GM21390 (cell line): ENCODE data around the gene MAGEF1.

Experiments
- ATAC-seq: cut with Tn5 transposase; IDR thresholded peaks from one replicate; pipeline ENCODE4 v1.9.1; 2021; ENCODE audit not compliant: unreplicated experiment

Gene MAGEF1

GRCh38 chr3:184691397-184692231 lies 20.2 kb downstream of the MAGEF1 start:
- no peak for ATAC-seq

GRCh38 chr3:184690192-184690883 lies 21.5 kb downstream of the MAGEF1 start:
- ATAC-seq = no peak

DNA sequence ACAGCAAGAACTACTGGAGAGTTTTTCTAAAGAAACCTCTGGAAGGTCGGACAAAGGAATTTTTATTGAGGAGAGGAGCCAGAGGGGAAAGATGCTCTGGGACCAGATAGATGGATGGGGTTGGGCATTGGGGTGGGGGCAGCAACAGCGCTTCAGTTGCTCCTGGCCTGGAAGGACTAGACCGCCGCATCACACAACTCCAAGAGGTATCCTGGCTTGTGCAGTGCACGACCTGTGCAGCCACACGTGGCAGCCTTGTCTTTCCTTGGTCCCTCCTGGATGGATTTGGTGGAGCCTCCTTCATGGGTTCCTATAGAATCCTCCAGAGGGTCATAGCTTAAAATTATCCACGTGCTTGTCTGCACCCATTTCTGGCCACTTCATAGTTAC lies 23.0 kb downstream of the MAGEF1 start:
- no peak for ATAC-seq

GRCh38 chr3:184688251-184688881 lies 23.5 kb downstream of the MAGEF1 start:
- no peak for ATAC-seq

DNA sequence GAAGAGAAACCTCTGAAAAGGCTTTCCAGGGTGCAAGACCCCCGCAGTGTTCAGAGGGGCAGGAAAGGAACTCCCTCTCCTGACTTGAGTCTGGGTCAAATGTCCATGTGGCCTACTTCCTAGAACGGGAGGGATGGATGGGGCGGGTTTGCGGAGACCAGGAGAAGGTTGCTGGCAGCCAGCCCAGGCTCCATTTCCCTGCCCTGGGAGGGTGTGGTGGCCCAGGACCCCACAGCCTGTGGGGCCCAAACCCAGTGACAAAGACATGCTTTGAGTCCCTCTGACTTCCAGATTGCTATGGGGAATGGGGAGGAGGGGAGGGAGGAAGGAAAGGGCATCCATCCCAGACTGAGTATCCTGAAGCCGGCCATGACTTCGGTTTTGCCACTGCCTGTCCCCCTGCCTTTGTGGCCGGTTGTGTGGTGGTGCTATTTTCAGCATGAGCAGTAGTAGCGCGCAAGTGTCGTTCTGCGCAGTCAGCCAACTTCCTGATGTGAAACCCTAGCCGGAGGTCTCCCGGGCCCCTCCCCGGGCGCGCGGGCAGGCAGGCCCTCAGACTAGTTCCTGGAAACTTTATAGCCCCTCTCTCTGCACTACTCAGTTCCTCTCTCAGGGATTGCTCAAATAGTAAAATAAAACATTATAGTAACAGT lies 24.4 kb downstream of the MAGEF1 start:
- ATAC-seq = no peak

GRCh38 chr3:184685646-184686045 lies 26.2 kb downstream of the MAGEF1 start:
- no peak for ATAC-seq

DNA sequence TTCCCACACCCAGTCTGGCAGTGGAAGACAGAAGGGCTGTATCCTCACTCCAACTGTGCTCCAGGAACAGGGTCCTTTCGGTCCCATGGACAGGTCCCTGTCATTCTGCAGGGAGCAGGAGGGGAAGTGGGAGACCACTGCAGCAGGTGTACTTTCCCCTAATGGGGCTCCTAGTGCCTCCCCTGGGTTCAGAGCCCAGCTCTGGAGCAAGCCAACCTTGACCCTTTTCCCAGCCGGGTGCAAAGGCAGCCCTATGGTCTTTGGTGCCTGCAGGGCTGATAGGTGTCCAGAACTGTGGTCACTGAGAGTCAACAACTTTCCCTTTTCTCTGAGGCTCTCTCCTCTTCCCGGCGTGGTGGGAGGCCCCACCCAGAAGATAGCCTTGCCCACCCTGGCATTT lies 26.8 kb downstream of the MAGEF1 start:
- no peak for ATAC-seq

DNA sequence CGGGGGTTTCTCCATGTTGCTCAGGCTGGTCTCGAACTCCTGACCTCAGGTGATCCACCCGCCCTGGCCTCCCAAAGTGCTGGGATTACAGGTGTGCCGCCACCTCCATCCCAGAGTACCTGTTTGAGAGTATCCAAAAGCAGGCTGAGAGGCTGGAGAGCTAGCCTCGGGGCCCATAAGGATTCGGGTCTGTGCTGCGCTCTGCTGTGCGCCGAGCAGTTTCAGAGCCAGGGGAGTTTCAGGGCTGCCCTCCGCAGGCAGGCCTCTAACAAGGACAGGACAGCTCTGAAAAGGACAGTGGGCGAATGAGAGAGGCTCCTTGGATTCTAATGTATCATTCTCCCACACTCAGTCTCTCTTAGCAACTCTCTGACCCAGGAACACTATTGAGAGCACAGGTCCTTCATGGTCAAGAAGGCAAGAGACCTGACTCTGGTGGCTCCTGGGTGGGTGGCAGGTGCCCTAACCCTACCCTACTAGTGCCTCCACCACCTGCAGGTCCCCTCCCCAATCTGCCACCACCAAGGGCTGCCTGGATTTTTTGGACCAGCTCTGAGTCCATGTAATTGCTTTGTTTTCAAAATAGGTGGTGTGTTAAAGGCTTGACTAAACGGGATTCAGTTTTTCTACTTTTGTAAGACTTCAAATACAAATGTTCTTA lies 27.8 kb downstream of the MAGEF1 start:
- no peak for ATAC-seq

- ATAC-seq = no peak
Measured at GRCh38 chr3:184683234-184683633, 28.6 kb downstream of the MAGEF1 start.

DNA sequence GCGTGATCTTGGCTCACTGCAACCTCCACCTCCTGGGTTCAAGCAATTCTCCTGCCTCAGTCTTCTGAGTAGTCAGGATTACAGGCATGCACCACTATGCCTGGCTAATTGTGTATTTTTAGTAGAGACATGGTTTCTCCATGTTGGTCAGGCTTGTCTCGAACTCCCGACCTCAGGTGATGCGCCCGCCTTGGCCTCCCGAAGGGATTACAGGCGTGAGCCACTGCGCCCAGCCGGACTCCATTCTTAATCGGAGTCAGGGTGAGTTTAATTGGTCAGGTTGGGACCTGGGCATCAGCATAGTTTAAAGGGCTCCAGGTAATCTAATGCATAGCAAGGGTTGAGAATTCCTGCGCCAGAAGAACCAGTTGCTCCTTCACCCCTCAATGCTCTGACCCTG lies 29.2 kb downstream of the MAGEF1 start:
- no peak for ATAC-seq

DNA sequence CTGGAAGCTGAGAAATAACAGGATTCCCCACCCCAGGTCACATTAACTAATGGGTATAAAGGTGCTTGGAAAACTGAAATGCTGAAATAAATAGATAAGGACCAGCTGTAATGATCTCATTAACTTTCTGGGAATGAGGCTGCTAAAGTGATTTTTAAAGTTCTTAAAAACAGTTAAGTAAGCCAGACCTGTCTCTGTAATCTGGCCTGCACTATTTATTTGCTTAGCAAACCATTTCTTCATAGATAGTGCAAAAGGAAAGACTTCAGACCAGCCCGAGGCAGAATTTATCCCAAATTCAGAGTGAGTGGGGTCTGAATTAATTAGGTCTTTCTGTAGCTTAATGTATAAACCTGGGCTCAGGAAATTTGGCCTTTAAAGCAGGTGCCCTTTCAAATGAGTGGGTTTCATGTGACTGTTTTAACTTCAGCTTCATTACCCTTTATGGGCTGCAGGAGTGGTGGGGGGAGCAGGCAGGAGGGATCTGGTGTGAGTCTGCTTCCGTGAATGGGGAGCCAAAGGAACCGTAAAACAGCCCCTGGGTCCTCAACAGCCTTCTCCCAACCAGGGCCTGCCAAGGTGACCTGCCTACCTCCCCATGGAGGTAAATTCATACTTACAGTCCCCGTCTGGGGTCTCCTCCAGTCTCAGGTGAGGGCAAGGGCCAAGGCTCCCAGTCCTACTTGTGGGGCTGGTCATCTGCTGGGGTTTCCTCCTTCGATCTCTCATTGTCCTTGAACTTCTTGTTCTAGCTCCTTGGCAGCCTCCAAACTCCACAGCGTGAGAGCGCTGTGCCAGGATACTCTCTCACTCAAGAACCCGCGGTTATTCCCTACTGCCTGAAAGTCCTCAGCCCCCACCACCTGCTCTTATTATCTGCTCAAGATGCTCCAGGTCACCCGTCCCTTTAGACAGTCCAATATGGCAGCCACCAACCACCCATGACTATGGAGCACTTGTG lies 31.2 kb downstream of the MAGEF1 start:
- no peak for ATAC-seq

DNA sequence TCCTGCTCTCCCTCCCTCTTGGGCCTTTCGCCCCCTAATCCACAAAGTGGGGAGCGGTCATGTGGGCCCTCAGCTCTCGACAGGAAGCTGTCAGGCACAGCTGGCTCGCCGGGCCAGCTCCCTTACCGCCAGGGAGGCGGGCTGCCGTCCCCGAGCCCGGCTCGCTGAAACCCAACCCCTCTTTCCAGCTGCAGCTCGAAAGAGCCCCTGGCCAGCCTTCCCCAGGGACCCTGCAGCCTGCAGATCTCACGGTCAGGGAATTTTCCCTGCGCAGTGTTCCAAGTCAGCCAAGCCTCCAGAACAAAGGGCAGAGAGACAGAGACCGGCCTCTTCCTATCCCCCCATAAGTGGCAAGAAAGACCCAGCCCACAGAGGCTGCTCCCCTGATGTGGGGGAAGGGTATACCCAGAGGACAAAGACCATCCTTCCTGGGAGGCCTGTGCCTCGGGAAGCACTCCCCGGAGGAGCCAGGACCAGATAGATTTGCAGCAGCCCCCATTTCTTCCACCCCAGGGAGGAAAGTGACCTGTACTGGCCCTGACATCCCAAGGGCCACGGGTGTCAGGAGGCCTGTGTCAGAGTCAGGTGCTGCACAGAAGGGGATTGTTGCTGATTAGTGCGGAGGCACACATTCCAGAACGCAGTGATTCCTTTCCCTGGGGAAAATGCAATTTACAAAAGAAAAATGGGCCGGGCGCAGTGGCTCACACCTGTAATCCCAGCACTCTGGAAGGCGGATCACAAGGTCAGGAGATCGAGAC lies 32.6 kb downstream of the MAGEF1 start:
- ATAC-seq = no peak

DNA sequence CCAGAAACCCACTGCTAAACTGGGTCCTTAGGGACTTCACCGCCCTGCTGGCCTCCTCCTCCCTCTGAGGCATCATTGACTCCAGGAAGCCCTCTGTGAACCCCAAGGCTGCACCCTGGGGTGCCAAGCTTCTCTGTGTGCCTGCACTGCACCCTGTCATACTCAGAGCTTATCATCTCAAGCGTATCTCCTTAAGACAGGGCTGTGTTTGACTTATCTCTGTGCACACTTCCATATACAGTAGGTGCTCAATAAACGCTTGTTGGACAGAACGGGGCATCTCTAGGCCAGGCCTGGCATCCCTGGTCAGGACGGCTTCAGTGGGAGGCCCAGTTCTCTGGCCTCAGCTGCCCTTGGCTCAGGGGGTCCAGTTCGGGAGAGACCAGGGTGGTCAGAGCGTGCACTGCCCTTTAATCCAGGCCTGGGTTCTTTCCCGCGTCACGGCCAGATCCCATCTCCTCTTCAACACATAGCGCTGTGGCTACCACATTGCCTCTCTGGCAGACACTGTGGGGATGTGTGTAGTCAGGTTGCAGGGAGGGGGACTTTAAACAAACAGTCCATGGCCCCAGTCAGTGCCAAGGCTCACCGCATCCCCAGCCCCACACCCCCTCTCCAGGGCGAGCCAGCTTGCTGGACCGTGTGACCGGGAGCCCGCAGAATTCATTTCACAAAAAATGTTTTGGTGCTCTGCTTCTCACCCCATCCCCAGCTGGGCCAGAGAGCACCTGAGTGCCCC lies 33.4 kb downstream of the MAGEF1 start:
- no peak for ATAC-seq

GRCh38 chr3:184677344-184678316 lies 34.2 kb downstream of the MAGEF1 start:
- ATAC-seq = no peak

DNA sequence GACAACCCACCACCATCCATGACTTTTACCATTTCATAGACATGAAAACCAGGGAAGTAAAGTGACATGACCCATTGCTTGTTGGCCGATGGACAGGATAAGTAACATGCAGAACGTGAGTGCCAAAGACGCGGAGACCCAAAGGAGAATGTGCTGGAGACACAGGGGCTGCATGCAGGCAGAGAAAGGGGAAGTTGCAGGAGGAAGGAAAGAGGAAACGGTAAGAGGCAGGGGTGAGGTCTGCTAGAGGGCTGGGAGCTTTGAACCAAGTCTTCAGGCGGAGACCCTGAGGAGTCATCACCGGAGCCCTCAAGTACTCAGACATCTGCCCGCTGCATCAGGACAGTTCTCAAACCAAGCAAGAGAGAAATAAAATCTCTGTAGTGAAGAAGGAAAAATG lies 34.9 kb downstream of the MAGEF1 start:
- ATAC-seq = no peak

DNA sequence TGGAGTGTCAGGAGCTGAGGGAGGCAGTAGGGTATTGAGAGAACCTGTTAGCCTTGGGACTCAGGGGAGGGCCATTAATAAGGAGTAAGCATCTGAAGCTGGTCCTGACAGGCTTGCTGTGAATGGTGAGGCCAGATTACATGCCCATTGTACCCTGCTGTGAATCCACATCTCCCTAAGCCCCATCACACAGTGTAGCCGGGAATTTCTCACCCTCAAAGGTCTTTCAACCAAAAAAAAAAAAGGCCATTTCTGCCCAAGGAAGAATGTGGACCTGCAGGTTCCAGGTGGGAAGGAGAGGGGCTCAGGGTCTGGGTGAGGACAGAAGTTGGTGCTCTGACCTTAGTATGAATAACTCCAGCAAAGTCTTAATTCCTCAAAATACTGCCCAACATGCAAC lies 37.2 kb downstream of the MAGEF1 start:
- ATAC-seq = no peak
